Body of pancreas (tissue), 4 donors: ENCODE results near the gene RCOR1. TPM values are rescaled to one million over a fixed set of nuclear protein-coding genes. Genes with fewer than 3 reads are reported as not detected.

Experiments
- ATAC-seq: fragments of 150-250 bp; one replicate; pipeline ENCODE4 v1.9.1; 2016
- DNase-seq, 4 donors: peaks; one replicate each; pipeline ENCODE4 v3.0.0-alpha.2; 2019
- H3K27ac ChIP-seq, 4 donors: fragments of 200-600 bp; sonication (generic); 1 replicate in 3 of 4; 2 replicates in 1 of 4; pipeline versions ENCODE4 v1.5.1 to v1.6.1; 2016 to 2019; ENCODE audit warnings: mild to moderate bottlenecking in 1 of 4, mixed read lengths in 1 of 4, moderate library complexity in 1 of 4
- H3K27me3 ChIP-seq, 2 donors: fragments of 200-600 bp; sonication (generic); one replicate each; pipeline ENCODE4 v1.6.0; 2016; ENCODE audit warnings: mild to moderate bottlenecking in 1 of 2
- H3K36me3 ChIP-seq, 2 donors: fragments of 200-600 bp; sonication (generic); replicated peaks in 1 of 2; 2 replicates each; pipeline ENCODE4 v1.5.1; 2016; ENCODE audit warnings: low read depth in 2 of 2; ENCODE audit not compliant: insufficient read depth in 1 of 2
- H3K4me1 ChIP-seq: fragments of 200-600 bp; sonication (generic); one replicate; pipeline ENCODE4 v1.6.0; 2016
- H3K4me3 ChIP-seq, 2 donors: fragments of 200-600 bp; sonication (generic); 1 replicate in 1 of 2; 2 replicates in 1 of 2; pipeline ENCODE4 v1.5.1; 2016 to 2019
- H3K9me3 ChIP-seq, 3 donors: fragments of 200-600 bp; sonication (generic); 1 replicate in 2 of 3; 2 replicates in 1 of 3; pipeline ENCODE4 v1.5.1; 2016
- CTCF ChIP-seq, 7 experiments: fragments of 450-650 bp in 4 of 7; fragments of 200-600 bp in 3 of 7; sonication (generic) in 3 of 7; IDR thresholded peaks; one replicate each; pipeline ENCODE4 v1.5.1; 2016 to 2019; ENCODE audit warnings: antibody characterized with exemption in 7 of 7
- POLR2A ChIP-seq, 3 donors: fragments of 450-650 bp; IDR thresholded peaks; one replicate each; pipeline ENCODE4 v1.6.1; 2016; ENCODE audit warnings: antibody characterized with exemption in 3 of 3, mild to moderate bottlenecking in 2 of 3
- WGBS, 2 donors: methylation state at CpG; one replicate each; pipeline ENCODE4 v1.1.5; 2017; 5-methylcytosine and 5-hydroxymethylcytosine counted together
- intact Hi-C: fragments of 100-400 bp; cut with DNase I; formaldehyde crosslinking; loops from one replicate; pipeline ENCODE4 v1.15.1; 2023
- total RNA-seq, 2 donors: library from RNA; depleted of rRNA; stranded (reverse); fragments of >200 nt; gene quantifications; one replicate each; pipeline ENCODE4 v1.1.0, GENCODE V29; 2016

RCOR1 gene
- total RNA-seq, 2 donors from 2014 or later: 6.3 to 6.7 TPM

DNA sequence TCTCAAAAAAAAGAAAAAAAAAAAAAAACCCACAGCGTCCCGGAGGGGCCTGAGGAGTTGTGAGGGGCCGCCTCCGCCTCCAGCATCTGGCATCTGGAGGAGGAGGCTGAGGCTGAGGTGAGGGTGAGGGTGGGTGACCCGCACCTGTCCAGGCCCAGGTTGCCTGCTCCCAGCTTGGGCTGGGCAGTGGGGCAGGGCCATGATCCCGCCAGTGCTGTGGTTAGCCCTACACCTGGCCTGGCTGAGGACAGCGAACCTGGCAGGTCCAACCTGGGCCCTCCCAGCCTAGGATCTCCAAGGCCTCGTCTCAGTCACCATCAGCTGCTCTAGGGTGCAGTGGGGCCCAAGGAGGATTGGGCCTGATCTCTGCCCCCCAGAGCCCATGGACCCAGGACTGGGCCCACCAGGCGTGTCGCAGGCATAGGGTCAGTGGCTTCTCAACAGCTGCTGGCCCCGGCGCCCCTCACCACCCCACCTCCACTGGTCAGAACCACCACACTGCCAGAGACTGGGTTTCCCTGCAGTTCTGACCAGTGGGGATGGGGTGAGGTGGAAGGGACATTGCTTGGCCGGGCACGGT is 36.3 kb upstream of the RCOR1 start:
- 95 to 98% methylated on average over 6 to 14 of the region's 14 CpGs for WGBS, 2 donors
- H3K4me3 ChIP-seq: no peak overlapping the region

GRCh38 chr14:102557434-102558226 is 34.8 kb upstream of the RCOR1 start:
- ATAC-seq: no peak
- no peaks in the 10 kb centered on the region for H3K27me3 ChIP-seq
- no peak overlapping the region for H3K27ac ChIP-seq
- no peaks in the 10 kb centered on the region for H3K9me3 ChIP-seq
- H3K4me3 ChIP-seq: no peak overlapping the region
- no peak for DNase-seq
- WGBS, 2 donors: 76 to 93% methylated on average over 4 to 9 of the region's 12 CpGs
- no peaks in the 10 kb centered on the region for H3K36me3 ChIP-seq
- intact Hi-C loops: no loop called here
- peaks cover 10% of the 10 kb centered on the region for H3K4me1 ChIP-seq
- no peak for TF ChIP-seq POLR2A (IDR thresholded peaks at IDR 0.05)
- no peak for TF ChIP-seq CTCF (IDR thresholded peaks at IDR 0.05)

More for the DNA sequence above, 36.3 kb upstream of the RCOR1 start:
- Histone ChIP-seq H3K4me1 (peaks cover 10% of the 10 kb centered on the region), H3K27ac (no peak overlapping the region), H3K36me3 (no peaks in the 10 kb centered on the region), H3K9me3 (no peaks in the 10 kb centered on the region), H3K27me3 (no peaks in the 10 kb centered on the region)
- TF ChIP-seq CTCF (IDR thresholded peaks at IDR 0.05) (no peak), POLR2A (IDR thresholded peaks at IDR 0.05) (no peak)
- ATAC-seq (no peak), DNase-seq (no peak)
- intact Hi-C loops: no loop called here

GRCh38 chr14:102558556-102558955 is 33.9 kb upstream of the RCOR1 start:
- Histone ChIP-seq H3K27me3 (no peaks in the 10 kb centered on the region), H3K4me1 (peaks cover 10% of the 10 kb centered on the region), H3K9me3 (no peaks in the 10 kb centered on the region), H3K36me3 (no peaks in the 10 kb centered on the region), H3K27ac (no peak overlapping the region), H3K4me3 (no peak overlapping the region)
- intact Hi-C loops: no loop called here
- ATAC-seq: no peak
- TF ChIP-seq POLR2A (IDR thresholded peaks at IDR 0.05) (no peak), CTCF (IDR thresholded peaks at IDR 0.05) (no peak)
- DNase-seq: no peak
- 57 to 72% methylated on average over 4 of the region's 4 CpGs for WGBS, 2 donors

DNA sequence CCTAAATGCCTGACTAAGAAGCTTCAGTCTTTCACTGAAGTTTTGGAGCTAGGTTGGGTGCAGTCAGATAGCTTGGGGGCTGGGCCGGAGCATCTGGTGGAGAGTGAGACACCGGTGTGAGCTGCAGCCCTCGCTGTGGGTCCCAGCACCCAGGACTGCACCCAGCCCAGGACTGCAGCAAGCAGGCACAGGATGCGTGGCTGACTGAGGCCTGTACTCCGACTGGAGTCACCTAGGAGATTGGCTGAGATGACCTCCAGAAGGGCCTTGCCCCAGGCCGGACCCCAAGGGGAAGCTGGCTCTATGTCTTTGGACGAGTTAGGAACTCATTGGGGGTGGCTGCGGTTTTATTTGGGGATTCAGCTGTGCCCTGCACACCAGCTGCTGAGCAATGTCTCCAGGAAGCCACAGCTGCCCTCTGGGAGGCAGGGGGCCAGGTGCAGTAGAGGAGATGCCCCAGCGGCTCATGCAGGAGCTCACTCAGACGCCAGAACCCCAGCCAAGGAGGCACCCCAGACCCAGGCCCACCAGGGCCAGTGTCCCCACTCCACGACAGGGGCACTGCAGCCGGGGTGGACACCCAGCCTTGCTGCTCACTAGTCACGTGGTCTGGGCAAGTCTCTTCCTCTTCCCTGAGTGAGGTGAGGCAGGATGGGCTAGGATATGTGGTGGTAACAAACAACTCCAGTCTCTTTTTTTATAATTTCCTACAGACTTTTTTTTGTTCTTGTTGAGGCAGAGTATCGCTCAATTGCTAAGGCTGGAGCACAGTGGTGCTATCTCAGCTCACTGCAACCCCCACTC is 31.8 kb upstream of the RCOR1 start:
- no peak for ATAC-seq
- H3K4me1 ChIP-seq: peaks cover 3% of the 10 kb centered on the region
- 72 to 79% methylated on average over 8 to 14 of the region's 14 CpGs for WGBS, 2 donors

More for the DNA sequence above, 31.8 kb upstream of the RCOR1 start:
- no peak for TF ChIP-seq CTCF (IDR thresholded peaks at IDR 0.05)
- no peak for TF ChIP-seq POLR2A (IDR thresholded peaks at IDR 0.05)
- H3K27ac ChIP-seq: no peak overlapping the region
- DNase-seq: no peak
- H3K9me3 ChIP-seq: no peaks in the 10 kb centered on the region
- H3K4me3 ChIP-seq: no peak overlapping the region
- no peaks in the 10 kb centered on the region for H3K36me3 ChIP-seq
- H3K27me3 ChIP-seq: no peaks in the 10 kb centered on the region
- intact Hi-C loops: no loop called here
